HepG2 (cell line): Measurements from ENCODE around the gene CNPY4. TPM values are rescaled to one million over a fixed set of nuclear protein-coding genes. Genes with fewer than 3 reads are reported as not detected.

Experiments
- HNF4A ChIP-seq: sonication (generic); formaldehyde crosslinking; IDR thresholded peaks from 2 replicates; pipeline ENCODE4 v1.4.0; 2020; ENCODE audit warnings: missing genetic modification reagents
- ISX ChIP-seq: sonication (generic); formaldehyde crosslinking; conservative IDR thresholded peaks from 2 replicates; pipeline ENCODE4 v1.5.0; 2020; ENCODE audit warnings: missing genetic modification reagents
- MIER3 ChIP-seq: IDR thresholded peaks from 2 replicates; pipeline ENCODE4 v1.6.1; 2016; ENCODE audit warnings: missing compliant biosample characterization, borderline replicate concordance
- NR0B2 ChIP-seq: sonication (generic); formaldehyde crosslinking; IDR thresholded peaks from 2 replicates; pipeline ENCODE4 v1.4.0; 2020; ENCODE audit warnings: mild to moderate bottlenecking, missing genetic modification reagents
- PBX2 ChIP-seq: IDR thresholded peaks from 2 replicates; pipeline ENCODE4 v1.6.1; 2016; ENCODE audit warnings: control low read depth
- POLR2AphosphoS2 ChIP-seq: IDR thresholded peaks from 2 replicates; pipeline ENCODE4 v1.6.1; 2011; ENCODE audit warnings: low read depth, low read length, improper control_type of control experiment
- SIN3A ChIP-seq: IDR thresholded peaks from 2 replicates; pipeline ENCODE4 v1.6.1; 2011; ENCODE audit warnings: low read depth, mild to moderate bottlenecking, control low read depth, low read length, borderline replicate concordance
- ZNF280D ChIP-seq: sonication (generic); formaldehyde crosslinking; IDR thresholded peaks from 2 replicates; pipeline ENCODE4 v1.5.1; 2020; ENCODE audit warnings: mild to moderate bottlenecking, missing genetic modification reagents
- ZNF367 ChIP-seq: sonication (generic); formaldehyde crosslinking; IDR thresholded peaks from 2 replicates; pipeline ENCODE4 v1.4.0; 2020; ENCODE audit warnings: missing genetic modification reagents, borderline replicate concordance
- ZNF382 ChIP-seq: sonication (generic); formaldehyde crosslinking; IDR thresholded peaks from 2 replicates; pipeline ENCODE4 v1.5.0; 2020; ENCODE audit warnings: missing genetic modification reagents, mild to moderate bottlenecking, borderline replicate concordance
- ZNF597 ChIP-seq: sonication (generic); formaldehyde crosslinking; IDR thresholded peaks from 2 replicates; pipeline ENCODE4 v1.5.0; 2020; ENCODE audit warnings: missing genetic modification reagents
- ZNF614 ChIP-seq: IDR thresholded peaks from 2 replicates; pipeline ENCODE4 v1.6.1; 2018; ENCODE audit warnings: missing biosample characterization, missing genetic modification reagents, inconsistent platforms, borderline replicate concordance
- ZNF615 ChIP-seq: sonication (generic); formaldehyde crosslinking; IDR thresholded peaks from 2 replicates; pipeline ENCODE4 v1.5.0; 2020; ENCODE audit warnings: mild to moderate bottlenecking, missing genetic modification reagents, borderline replicate concordance
- ZNF788 ChIP-seq: sonication (generic); formaldehyde crosslinking; IDR thresholded peaks from 2 replicates; pipeline ENCODE4 v1.5.0; 2020; ENCODE audit warnings: mild to moderate bottlenecking, missing genetic modification reagents, borderline replicate concordance
- ZNF790 ChIP-seq: sonication (generic); formaldehyde crosslinking; IDR thresholded peaks from 2 replicates; pipeline ENCODE4 v1.8.0; 2022; ENCODE audit warnings: missing genetic modification reagents, mild to moderate bottlenecking, borderline replicate concordance
- polyA plus RNA-seq, 8 experiments: library from polyadenylated mRNA; depleted of rRNA in 3 of 8; stranded (reverse) in 7 of 8; unstranded in 1 of 8; fragments of >200 nt; fragmentation: Illumina TruSeq in 4 of 8; extraction: Trizol in 4 of 8; gene quantifications; 2 replicates each; pipeline versions ENCODE4 v1.2.1 to v1.2.3, GENCODE V29; 2011 to 2016; ENCODE audit warnings: low read depth in 4 of 8, missing spikeins in 1 of 8, mixed read lengths in 1 of 8; ENCODE audit not compliant: insufficient read depth in 1 of 8
- total RNA-seq, 5 experiments: library from RNA; depleted of rRNA; stranded (reverse); fragments of >200 nt; fragmentation: Illumina TruSeq; extraction: Trizol; gene quantifications; 2 replicates each; pipeline ENCODE4 v1.2.3, GENCODE V29; 2016; ENCODE audit warnings: low read depth in 1 of 5
- TF ChIP-seq, protein P1 (sequence below): IDR thresholded peaks from 2 replicates; pipeline ENCODE4 v1.6.1; 2016; ENCODE audit warnings: low read depth, borderline replicate concordance
- TF ChIP-seq, protein P2 (sequence below): sonication (generic); formaldehyde crosslinking; IDR thresholded peaks from 2 replicates; pipeline ENCODE4 v1.5.0; 2020; ENCODE audit warnings: mild to moderate bottlenecking, low read depth, missing genetic modification reagents, borderline replicate concordance
- TF ChIP-seq, protein P3 (sequence below): fragments of 450-650 bp; IDR thresholded peaks from 2 replicates; pipeline ENCODE4 v1.6.1; 2017

CNPY4 gene
- total and polyA plus RNA-seq, 2 of the 13 experiments (the other 11 are each of a cell fraction or from before 2014, with no cell fraction given): 6.2 to 12.7 TPM

DNA sequence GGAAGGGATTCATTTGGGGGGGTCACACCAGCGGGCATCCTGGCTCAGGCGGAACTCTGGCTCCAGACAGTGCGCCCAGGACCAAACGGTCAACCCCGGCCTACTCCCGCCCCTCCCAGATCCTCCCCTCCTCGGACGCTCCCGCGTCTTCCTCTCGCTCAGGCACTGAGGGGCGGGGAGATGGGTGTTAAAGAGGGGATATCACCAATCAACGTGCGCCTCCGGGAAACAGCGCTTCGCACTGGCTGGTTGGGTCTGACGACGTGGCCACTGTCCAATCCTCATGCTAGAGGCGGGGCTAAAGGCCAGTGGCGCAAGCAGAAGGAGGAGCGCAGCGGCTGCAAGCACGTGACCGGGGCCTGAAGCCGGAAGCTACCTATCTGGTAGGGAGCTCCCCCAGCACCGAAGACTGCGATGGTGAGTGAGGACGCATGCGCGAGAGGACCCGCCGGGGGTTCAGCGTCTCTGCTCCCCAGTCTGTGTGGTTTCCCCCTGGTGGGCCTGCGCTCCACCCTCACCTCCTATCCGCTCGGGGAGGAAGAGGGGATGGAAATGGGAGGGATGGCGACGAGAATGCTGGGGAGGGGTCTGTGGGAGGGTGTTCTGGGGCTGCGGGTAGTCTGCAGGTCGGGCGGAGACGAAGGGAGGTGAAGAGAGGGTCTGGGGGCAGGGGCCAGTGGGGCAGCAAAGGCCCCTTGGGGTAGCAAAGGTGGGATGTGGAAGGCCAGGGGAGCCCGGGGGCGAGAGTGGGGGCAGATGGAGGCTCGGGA lies 29.3 kb downstream of the CNPY4 start, which contains the start of gene LAMTOR4 (continued):
- no peak; the same call in 1 of the 2 replicates for TF ChIP-seq ZNF615 (CRISPR knock-in tag)
- TF ChIP-seq HNF4A (CRISPR knock-in tag): no peak
- no peak for TF ChIP-seq ZNF597
- no peak for TF ChIP-seq NR0B2
- no peak for TF ChIP-seq ZNF367 (CRISPR knock-in tag)
- TF ChIP-seq SIN3A: peak; percentile 69; the same call in 1 of the 2 replicates
- TF ChIP-seq, protein P1, sequence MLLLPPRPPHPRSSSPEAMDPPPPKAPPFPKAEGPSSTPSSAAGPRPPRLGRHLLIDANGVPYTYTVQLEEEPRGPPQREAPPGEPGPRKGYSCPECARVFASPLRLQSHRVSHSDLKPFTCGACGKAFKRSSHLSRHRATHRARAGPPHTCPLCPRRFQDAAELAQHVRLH (CRISPR knock-in tag): peak; percentile 86; the same call in 1 of the 2 replicates
- TF ChIP-seq, protein P2, sequence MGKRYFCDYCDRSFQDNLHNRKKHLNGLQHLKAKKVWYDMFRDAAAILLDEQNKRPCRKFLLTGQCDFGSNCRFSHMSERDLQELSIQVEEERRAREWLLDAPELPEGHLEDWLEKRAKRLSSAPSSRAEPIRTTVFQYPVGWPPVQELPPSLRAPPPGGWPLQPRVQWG (CRISPR knock-in tag): no peak
- 0 out of 2 replicates have a peak, but pooled peaks have one; percentile 14 for TF ChIP-seq ZNF280D (CRISPR knock-in tag)
- no peak for TF ChIP-seq ISX (CRISPR knock-in tag)
- TF ChIP-seq POLR2AphosphoS2: peak; percentile 53; the same call in 1 of the 2 replicates
- no peak for TF ChIP-seq ZNF382 (CRISPR knock-in tag)
- peak; percentile 85 for TF ChIP-seq PBX2 (CRISPR knock-in tag)
- peak; percentile 64; the same call in 1 of the 2 replicates for TF ChIP-seq MIER3 (CRISPR knock-in tag)
- TF ChIP-seq, protein P3, sequence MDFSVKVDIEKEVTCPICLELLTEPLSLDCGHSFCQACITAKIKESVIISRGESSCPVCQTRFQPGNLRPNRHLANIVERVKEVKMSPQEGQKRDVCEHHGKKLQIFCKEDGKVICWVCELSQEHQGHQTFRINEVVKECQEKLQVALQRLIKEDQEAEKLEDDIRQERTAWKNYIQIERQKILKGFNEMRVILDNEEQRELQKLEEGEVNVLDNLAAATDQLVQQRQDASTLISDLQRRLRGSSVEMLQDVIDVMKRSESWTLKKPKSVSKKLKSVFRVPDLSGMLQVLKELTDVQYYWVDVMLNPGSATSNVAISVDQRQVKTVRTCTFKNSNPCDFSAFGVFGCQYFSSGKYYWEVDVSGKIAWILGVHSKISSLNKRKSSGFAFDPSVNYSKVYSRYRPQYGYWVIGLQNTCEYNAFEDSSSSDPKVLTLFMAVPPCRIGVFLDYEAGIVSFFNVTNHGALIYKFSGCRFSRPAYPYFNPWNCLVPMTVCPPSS: no peak
- no peak for TF ChIP-seq ZNF614
- no peak for TF ChIP-seq ZNF790 (CRISPR knock-in tag)
- TF ChIP-seq ZNF788 (CRISPR knock-in tag): no peak; the same call in 1 of the 2 replicates
